Putamen (tissue), 1 donor: ENCODE measurements around the gene AGMAT.

Source experiments
- DNase-seq: peaks from one replicate; pipeline ENCODE4 v3.0.0-alpha.2; 2016; ENCODE audit warnings: low spot score

The AGMAT gene

DNA sequence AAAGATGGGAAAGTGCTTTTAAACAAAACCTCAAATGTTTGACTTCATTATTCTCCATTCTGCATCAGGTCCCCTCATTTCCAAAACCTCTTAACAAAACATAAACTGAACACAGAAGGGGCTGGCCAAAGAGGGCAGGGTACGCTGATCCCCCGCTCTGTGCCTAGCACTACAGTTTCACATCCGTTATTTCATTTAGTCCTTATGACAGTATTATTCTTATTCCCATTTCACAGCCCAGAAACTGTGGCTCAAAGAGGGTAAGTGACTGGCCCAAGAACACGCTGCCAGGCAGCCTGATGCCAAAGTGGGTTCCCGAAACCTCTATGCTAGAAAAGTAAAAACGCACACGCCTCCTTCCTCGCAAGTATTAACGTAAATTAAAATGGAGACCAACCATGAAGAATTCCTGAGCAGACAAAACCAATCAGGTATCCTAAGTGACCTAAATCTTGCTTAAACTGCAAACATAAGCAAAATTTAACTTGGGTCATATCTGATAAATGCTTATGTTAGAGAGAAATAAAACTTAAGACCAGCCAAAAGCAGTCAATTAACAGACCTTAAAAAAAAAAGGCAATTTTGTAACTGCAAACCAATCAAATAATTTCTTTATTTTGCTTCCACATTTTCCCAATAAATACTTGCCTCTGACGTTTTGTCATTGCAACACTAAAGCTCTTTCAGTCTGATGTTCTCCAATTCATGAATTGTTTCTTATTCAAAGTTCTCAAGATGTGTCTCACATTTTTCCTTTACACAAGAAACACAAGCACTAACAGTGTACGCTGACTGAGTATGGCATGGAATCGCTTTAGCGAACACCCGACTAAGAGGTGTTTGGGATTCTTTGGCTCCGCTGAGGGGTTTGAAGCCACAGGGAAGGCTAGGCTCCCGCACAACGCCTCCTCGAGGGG lies 61.5 kb downstream of the AGMAT start:
- no peak for DNase-seq

DNA sequence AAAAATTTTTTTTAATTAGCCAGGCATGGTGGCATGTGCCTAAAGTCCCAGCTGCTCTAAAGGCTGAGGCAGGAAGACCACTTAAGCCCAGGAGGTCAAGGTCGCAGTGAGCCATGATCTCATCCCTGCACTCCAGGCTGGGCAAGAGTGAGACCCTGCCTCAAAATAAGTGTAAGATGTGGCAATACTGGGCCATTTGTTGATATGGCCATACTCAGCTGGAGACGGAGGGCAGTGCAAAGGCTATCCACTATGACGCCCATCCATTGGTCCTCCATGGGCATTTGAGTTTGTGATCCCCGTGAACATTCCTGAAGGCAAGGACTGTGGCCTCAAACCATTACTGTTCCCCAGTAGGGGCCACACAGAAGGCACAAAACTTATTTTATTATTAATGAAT lies 62.3 kb downstream of the AGMAT start:
- no peak for DNase-seq
